Measurements from ENCODE around the gene DCTN2. TPM values are rescaled to one million over a fixed set of nuclear protein-coding genes. Genes with fewer than 3 reads are reported as not detected.
A peak's percentile ranks its signal among the peaks of the same experiment; 100 is the strongest.
"Not testable (repeated sequence)": the region's sequence is repeated elsewhere in the genome, so short reads cannot be mapped to it uniquely, and the experiment has no call there.

Gene DCTN2
- total and polyA plus RNA-seq, 2 experiments from 2014 or later = 156 to 230 TPM

DNA sequence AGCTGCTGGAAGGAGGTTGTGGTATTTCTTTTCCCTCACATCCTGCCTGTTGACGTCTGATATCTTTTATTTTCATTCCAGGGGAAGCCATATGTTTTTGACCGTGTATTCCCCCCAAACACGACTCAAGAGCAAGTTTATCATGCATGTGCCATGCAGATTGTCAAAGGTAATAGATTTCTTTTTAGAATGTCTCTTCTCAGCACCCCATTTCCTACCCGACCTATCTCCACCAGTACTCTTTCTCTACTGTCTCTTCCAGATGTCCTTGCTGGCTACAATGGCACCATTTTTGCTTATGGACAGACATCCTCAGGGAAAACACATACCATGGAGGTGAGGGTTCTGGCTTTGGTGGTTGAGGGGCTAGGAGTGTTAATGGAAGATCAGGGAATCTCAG is 16.4 kb upstream of the DCTN2 start:
- Histone ChIP-seq H3K36me3 (no peaks in the 10 kb centered on the region), H3K27ac (no peak overlapping the region), H3K4me1 (ENCODE audit: low read depth) (no peaks in the 10 kb centered on the region), H3K9me3 (ENCODE audit: low read depth) (no peaks in the 10 kb centered on the region), H3K4me3 (no peak overlapping the region), H3K27me3 (peaks cover 10% of the 10 kb centered on the region)
- TF ChIP-seq, protein P1, sequence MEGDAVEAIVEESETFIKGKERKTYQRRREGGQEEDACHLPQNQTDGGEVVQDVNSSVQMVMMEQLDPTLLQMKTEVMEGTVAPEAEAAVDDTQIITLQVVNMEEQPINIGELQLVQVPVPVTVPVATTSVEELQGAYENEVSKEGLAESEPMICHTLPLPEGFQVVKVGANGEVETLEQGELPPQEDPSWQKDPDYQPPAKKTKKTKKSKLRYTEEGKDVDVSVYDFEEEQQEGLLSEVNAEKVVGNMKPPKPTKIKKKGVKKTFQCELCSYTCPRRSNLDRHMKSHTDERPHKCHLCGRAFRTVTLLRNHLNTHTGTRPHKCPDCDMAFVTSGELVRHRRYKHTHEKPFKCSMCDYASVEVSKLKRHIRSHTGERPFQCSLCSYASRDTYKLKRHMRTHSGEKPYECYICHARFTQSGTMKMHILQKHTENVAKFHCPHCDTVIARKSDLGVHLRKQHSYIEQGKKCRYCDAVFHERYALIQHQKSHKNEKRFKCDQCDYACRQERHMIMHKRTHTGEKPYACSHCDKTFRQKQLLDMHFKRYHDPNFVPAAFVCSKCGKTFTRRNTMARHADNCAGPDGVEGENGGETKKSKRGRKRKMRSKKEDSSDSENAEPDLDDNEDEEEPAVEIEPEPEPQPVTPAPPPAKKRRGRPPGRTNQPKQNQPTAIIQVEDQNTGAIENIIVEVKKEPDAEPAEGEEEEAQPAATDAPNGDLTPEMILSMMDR (IDR thresholded peaks at IDR 0.05; ENCODE audit: low read depth, low read length) = no peak
- no peak for DNase-seq (ENCODE audit: low read depth in 1 of 2, low spot score in 1 of 2)

DNA sequence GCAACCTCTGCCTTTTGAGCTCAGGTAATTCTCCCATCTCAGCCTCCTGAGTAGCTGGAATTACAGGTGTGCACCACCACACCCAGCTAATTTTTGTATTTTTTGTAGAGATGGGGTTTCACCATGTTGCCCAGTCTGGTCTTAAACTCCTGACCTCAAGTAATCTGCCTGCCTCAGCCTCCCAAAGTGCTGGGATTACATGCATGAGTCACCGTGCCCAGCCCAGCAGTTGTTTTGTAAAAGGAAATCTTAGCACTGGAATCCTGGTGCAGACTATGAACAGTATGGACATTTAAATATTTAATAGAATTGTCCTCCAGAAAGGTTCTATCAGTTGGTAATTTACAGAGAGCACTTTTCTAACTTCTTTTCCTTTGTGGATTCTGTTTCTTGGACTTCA is 14.1 kb upstream of the DCTN2 start:
- not testable (repeated sequence) for H3K4me1 ChIP-seq (ENCODE audit: low read depth); H3K36me3 ChIP-seq; H3K9me3 ChIP-seq (ENCODE audit: low read depth); H3K4me3 ChIP-seq; H3K27ac ChIP-seq
- H3K27me3 ChIP-seq = peaks cover 10% of the 10 kb centered on the region
- peak in 1 of 2 donors; percentile 33 for DNase-seq (ENCODE audit: low read depth in 1 of 2, low spot score in 1 of 2)

DNA sequence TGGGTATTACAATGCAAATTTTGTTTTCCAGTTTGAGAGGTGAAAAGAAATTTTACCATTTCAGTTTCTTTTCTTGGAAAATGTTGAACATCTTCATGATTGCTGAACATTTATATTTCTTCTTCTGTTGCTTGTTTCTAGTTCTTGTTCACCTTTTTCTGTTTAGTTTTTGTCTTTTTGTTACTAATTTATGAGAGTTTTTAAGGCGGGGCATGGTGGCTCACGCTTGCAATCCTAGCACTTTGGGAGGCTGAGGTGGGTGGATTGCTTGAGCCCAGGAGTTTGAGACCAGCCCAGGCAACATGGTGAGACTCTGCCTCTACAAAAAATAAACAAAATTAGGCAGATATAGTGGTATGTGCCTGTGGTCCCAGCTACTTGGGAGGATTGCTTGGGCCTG is 13.5 kb upstream of the DCTN2 start:
- Histone ChIP-seq H3K36me3 (no peaks in the 10 kb centered on the region), H3K27ac (no peak overlapping the region), H3K4me3 (no peak overlapping the region), H3K4me1 (ENCODE audit: low read depth) (no peaks in the 10 kb centered on the region), H3K27me3 (peaks cover 10% of the 10 kb centered on the region), H3K9me3 (ENCODE audit: low read depth) (no peaks in the 10 kb centered on the region)
- TF ChIP-seq, protein P1 (IDR thresholded peaks at IDR 0.05; ENCODE audit: low read depth, low read length) = no peak
- no peak for DNase-seq (ENCODE audit: low read depth in 1 of 2, low spot score in 1 of 2)

DNA sequence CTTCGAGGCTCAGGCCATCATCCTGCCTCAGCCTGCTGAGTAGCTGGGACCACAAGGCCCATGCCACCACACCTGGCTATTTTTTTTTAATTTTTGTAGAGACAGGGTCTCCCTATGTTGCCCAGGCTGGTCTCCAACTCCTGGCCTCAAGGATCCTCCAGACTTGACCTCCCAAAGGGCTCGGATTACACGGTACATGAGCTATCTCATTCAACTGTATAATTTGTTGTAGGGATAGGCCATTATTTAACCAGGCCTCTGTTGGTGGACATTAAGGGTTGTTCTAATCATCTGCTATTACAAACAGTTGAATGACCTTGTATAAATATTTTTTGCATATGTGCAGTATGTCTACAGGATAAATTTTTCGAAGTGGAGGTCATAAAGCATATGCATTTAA is 11.9 kb upstream of the DCTN2 start:
- no peaks in the 10 kb centered on the region for H3K9me3 ChIP-seq (ENCODE audit: low read depth)
- TF ChIP-seq, protein P1 (IDR thresholded peaks at IDR 0.05; ENCODE audit: low read depth, low read length) = no peak

DNA sequence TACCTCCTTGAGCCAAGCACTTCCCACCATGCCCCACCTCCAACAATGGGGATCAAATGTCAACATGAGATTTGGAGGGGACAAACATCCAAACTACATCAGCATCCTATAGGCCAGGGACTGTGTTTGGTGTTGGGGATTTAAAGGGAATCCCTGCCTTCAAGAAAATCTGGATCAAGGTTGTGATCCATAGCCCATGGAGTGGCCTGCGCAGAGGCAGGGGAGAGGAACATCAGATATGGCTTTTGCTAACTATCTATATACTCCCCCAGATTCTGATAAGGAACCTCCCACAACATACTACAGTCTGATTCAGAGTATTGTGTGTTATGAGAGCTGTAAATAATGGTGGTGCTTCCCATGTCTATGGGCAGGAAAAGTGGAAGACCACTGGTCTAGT is 7.9 kb upstream of the DCTN2 start:
- H3K9me3 ChIP-seq (ENCODE audit: low read depth) = no peaks in the 10 kb centered on the region
- TF ChIP-seq, protein P1 (IDR thresholded peaks at IDR 0.05; ENCODE audit: low read depth, low read length) = no peak

More for the DNA sequence above, 11.9 kb upstream of the DCTN2 start:
- Histone ChIP-seq H3K4me1 (ENCODE audit: low read depth) (peaks cover 2% of the 10 kb centered on the region), H3K27ac (no peak overlapping the region), H3K36me3 (no peaks in the 10 kb centered on the region), H3K27me3 (peaks cover 10% of the 10 kb centered on the region), H3K4me3 (no peak overlapping the region)
- DNase-seq (ENCODE audit: low read depth in 1 of 2, low spot score in 1 of 2) = no peak

DNA sequence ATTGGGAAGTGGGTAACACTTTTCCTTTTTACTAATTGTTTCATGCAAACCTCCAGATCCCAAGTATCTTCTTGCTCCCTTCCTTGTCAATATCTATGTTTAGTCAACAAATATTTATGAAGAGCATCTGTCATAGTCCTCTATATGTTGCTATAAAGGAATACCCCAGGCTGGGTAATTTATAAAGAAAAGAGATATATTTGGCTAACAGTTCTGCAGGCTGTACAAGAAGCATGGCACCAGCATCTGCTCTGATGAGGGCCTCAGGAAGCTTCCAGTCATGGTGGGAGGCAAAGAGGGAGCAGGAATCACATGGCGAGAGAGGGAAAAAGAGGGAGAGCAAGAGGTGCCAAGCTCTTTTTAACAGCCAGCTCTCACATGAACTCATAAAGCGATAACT is 7.5 kb upstream of the DCTN2 start:
- no peak overlapping the region for H3K4me3 ChIP-seq
- H3K4me1 ChIP-seq (ENCODE audit: low read depth) = peaks cover 6% of the 10 kb centered on the region
- H3K9me3 ChIP-seq (ENCODE audit: low read depth) = no peaks in the 10 kb centered on the region
- DNase-seq (ENCODE audit: low read depth in 1 of 2, low spot score in 1 of 2) = no peak
- H3K36me3 ChIP-seq = no peaks in the 10 kb centered on the region
- H3K27me3 ChIP-seq = peaks cover 33% of the 10 kb centered on the region
- TF ChIP-seq, protein P1 (IDR thresholded peaks at IDR 0.05; ENCODE audit: low read depth, low read length) = no peak
- H3K27ac ChIP-seq = no peak overlapping the region

More for the DNA sequence above, 7.9 kb upstream of the DCTN2 start:
- H3K27me3 ChIP-seq = peaks cover 29% of the 10 kb centered on the region
- H3K27ac ChIP-seq = no peak overlapping the region
- no peak overlapping the region for H3K4me3 ChIP-seq
- peaks cover 6% of the 10 kb centered on the region for H3K4me1 ChIP-seq (ENCODE audit: low read depth)
- no peak for DNase-seq (ENCODE audit: low read depth in 1 of 2, low spot score in 1 of 2)
- no peaks in the 10 kb centered on the region for H3K36me3 ChIP-seq

Measured in cardiac muscle cell (in vitro differentiated cells and primary cell).